NCI-H2171 (cell line): Measurements from ENCODE around the gene BTNL8.

ENCODE experiments used
- DNase-seq: peaks from one replicate; lab custom pipeline; 2025; lab: John Stamatoyannopoulos, UW

Gene BTNL8

GRCh38 chr5:180970336-180970735 is 71.4 kb downstream of the BTNL8 start:
- DNase-seq = no peak

- DNase-seq = no peak
Observed at GRCh38 chr5:180970875-180971274, 71.9 kb downstream of the BTNL8 start.

- no peak for DNase-seq
Observed at GRCh38 chr5:180974612-180975315, 75.8 kb downstream of the BTNL8 start.

- DNase-seq = no peak
Observed at GRCh38 chr5:180975338-180975737, 76.4 kb downstream of the BTNL8 start.

- no peak for DNase-seq
Observed at GRCh38 chr5:180976518-180976917, 77.6 kb downstream of the BTNL8 start.

- no peak for DNase-seq
Observed at GRCh38 chr5:180977852-180978251, 78.9 kb downstream of the BTNL8 start.

- DNase-seq = no peak
Observed at GRCh38 chr5:180982008-180982741, 83.2 kb downstream of the BTNL8 start.

- DNase-seq = no peak
Observed at GRCh38 chr5:180988016-180988415, 89.1 kb downstream of the BTNL8 start.

GRCh38 chr5:180988592-180988991 is 89.6 kb downstream of the BTNL8 start, which contains the start of gene BTNL3:
Gene BTNL3, plus strand, starts transcription at chr5:180988846. Its CDS starts 183 bp downstream, at chr5:180989029.
- DNase-seq = no peak

- no peak for DNase-seq
Observed at GRCh38 chr5:180990086-180990881, 91.3 kb downstream of the BTNL8 start.

GRCh38 chr5:180990882-180991242 is 91.9 kb downstream of the BTNL8 start:
- DNase-seq = no peak
